ENCODE data around the gene TNFAIP8L3. TPM values are rescaled to one million over a fixed set of nuclear protein-coding genes. Genes with fewer than 3 reads are reported as not detected.
"Not testable (repeated sequence)": the region's sequence is repeated elsewhere in the genome, so short reads cannot be mapped to it uniquely, and the experiment has no call there.

The TNFAIP8L3 gene
- polyA plus RNA-seq, 1 donor, result 1.5 TPM

GRCh38 chr15:51051776-51052175 lies 42.9 kb downstream of the TNFAIP8L3 start:
- peak; percentile 74 for DNase-seq

- DNase-seq, result no peak
Observed at GRCh38 chr15:51049081-51049480, 45.6 kb downstream of the TNFAIP8L3 start.

GRCh38 chr15:51048308-51048707 lies 46.4 kb downstream of the TNFAIP8L3 start:
- DNase-seq, result no peak

GRCh38 chr15:51046799-51047449 lies 47.8 kb downstream of the TNFAIP8L3 start:
- DNase-seq, result no peak

- no peak for DNase-seq
Observed at GRCh38 chr15:51046016-51046415, 48.7 kb downstream of the TNFAIP8L3 start.

- no peak for DNase-seq
Observed at GRCh38 chr15:51044037-51044727, 50.5 kb downstream of the TNFAIP8L3 start.

- DNase-seq, result no peak
Observed at GRCh38 chr15:51038974-51039319, 55.8 kb downstream of the TNFAIP8L3 start.

GRCh38 chr15:51038162-51038973 lies 56.3 kb downstream of the TNFAIP8L3 start:
- no peak for DNase-seq

- DNase-seq, result not testable (repeated sequence)
Observed at GRCh38 chr15:51037474-51037873, 57.2 kb downstream of the TNFAIP8L3 start.

GRCh38 chr15:51030649-51031316 lies 63.9 kb downstream of the TNFAIP8L3 start:
- DNase-seq, result no peak

- DNase-seq, result no peak
Observed at GRCh38 chr15:51025454-51025846, 69.3 kb downstream of the TNFAIP8L3 start.

- DNase-seq, result no peak
Observed at GRCh38 chr15:51024735-51025453, 69.8 kb downstream of the TNFAIP8L3 start.

- no peak for DNase-seq
Observed at GRCh38 chr15:51023499-51023898, 71.2 kb downstream of the TNFAIP8L3 start.

GRCh38 chr15:51022206-51022605 lies 72.5 kb downstream of the TNFAIP8L3 start:
- no peak for DNase-seq

GRCh38 chr15:51016615-51017014 lies 78.1 kb downstream of the TNFAIP8L3 start:
- no peak for DNase-seq

GRCh38 chr15:51011212-51011611 lies 83.5 kb downstream of the TNFAIP8L3 start:
- no peak for DNase-seq

- no peak for DNase-seq
Observed at GRCh38 chr15:51007131-51007666, 87.5 kb downstream of the TNFAIP8L3 start.

Other genes starting within 250 kb of the TNFAIP8L3 start
- 8.0 TPM for gene AP4E1, start 186.2 kb downstream of the TNFAIP8L3 start, polyA plus RNA-seq (ENCODE audit: insufficient read length)
- gene CYP19A1, start 243.7 kb upstream of the TNFAIP8L3 start, polyA plus RNA-seq (ENCODE audit: insufficient read length), result 0.62 TPM
- gene GLDN, start 246.7 kb upstream of the TNFAIP8L3 start, polyA plus RNA-seq (ENCODE audit: insufficient read length), result 0.34 TPM

Data from hindlimb muscle (tissue), 1 donor.